Measurements from ENCODE around the gene NAP1L4.
"Not testable (repeated sequence)": the region's sequence is repeated elsewhere in the genome, so short reads cannot be mapped to it uniquely, and the experiment has no call there.

NAP1L4 gene

DNA sequence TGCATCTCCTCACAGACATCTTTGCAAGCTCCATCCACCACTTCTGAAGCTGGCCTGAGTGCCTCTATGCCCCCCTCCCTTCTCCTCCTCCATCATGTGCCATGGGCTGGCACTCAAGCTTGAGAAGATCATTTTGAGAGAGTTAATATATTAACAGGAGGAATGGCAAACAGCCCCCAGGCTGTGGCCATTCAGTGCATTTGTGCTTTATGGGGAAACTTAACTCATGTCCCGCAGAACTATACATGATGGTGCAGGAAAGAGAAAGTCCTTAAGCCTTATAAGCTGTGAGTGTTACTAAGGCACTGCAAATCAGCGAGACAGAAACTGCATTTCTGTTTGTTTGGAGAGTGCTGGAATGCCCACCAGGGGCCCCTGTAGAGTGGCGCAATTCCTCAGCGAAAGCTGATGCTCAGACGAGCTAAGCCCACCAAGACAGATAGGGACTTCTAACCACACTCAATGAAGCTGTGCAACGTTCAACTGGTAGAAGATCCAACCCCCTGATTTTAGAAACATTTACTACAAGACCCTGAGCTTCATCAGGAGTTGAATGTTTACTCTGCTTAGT, 36.1 kb downstream of the NAP1L4 start:
- DNase-seq = no peak

DNA sequence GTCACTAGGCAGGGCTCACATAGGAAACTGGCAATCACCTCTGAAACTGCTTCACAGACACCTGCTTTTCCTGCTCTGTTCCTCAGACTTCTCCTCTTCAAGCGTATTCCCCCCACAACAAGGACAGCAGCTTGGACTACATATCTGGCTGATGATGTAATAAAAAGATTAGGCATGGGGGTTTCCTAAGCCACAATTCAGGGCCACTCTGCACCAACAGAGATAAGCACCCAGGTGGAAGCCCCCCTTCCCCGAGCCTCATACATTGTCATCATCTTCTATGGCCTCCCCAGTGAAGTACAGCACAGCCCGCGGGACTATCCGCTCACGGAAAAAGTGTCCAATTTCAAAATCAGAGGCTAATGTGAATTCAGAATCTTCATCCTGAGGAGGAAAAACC, 37.9 kb downstream of the NAP1L4 start:
- DNase-seq = no peak

DNA sequence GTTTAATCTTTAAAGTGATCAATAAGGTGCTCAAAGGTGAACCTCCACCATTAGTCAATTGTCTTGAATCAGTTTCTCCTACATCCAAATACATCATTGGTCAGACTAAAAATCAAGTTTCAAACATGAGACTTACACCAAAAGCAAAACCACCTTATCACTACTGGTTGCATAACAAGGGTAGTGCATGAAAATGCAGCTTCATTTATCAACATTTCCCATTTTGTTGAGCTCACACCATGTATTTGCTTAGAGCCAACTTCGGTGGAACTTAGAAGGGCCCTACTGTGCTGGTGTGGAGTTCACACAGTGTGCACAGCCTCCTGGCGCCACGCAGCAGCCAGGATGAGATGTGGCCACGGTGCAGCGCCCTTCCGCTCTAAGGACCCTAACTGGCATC, 39.8 kb downstream of the NAP1L4 start:
- DNase-seq = no peak

DNA sequence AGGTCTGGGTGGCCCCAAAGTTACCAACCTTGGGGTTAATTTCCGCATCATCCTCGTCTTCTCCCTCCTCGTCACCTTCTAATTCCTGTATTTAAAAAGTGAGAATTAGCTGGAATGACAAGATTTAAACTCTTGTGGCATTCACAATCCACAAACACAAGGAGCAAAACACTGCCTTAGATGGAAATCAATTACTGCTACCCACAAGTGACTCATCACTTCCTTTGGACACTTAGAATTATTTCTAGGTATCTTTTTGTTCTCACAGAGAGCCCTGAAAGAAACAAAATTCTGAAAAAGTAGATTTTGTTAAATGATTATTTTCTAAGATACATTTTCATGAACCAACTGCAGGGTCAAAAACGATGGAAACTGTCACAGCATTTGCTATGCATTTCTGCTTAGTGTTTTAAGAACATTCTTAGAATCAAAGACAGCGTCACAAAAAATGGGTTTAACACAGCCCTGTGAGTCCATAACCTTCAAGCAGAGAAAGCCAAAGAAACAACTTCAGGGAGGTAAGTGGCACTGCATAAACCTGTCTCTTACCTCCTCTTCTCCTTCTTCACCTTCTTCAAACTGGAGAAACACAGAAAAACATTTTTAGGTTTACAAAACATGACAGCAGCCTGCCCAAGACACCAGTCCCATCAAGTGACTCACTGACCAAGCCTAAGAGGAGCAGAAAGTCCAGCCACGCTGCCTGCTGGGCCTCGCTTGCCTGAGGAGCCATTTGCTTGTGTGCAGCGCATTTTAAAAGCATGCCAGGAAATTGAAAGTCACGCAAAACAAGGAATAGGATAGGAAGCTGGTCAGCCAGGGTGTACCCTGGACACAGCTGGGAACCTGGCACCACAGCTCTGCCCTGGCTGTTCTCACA, 40.7 kb downstream of the NAP1L4 start:
- DNase-seq = no peak

DNA sequence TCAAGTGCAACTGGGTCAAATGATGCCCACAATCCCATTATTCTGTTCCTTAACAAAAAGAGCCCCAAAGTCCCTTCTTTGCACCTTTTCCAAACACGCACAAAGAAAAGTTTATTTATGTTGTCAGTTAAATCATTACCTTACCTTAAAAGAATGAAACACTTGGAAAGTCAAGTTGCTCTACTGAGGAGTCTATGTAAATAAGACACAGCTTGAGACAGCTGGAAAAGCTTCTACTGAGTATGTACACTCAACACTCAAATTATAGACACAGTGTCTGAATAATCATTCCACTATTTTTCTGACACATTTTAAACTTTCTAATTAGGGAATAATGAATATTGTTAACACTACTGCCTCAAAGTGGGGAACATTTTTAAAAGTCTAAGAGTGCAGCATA, 41.3 kb downstream of the NAP1L4 start:
- no peak for DNase-seq

DNA sequence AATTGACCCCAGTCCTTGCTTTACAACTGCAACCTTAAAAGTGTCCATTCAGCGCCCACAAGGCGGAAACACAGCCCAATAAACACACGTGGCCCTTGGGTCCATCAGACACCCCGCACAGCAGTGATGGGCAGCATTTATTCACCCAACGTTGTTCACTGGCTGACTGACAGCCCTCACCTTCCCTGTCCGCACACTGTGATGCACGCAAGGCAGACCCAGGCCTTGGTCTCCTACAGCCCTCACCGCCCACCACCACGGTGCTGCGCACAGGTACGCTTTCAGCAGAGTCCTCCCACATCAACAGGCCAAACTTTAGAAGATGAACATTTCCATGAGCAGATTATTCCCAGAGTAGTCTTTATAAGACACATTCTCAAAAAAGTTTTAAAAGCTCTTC, 42.2 kb downstream of the NAP1L4 start:
- no peak for DNase-seq

DNA sequence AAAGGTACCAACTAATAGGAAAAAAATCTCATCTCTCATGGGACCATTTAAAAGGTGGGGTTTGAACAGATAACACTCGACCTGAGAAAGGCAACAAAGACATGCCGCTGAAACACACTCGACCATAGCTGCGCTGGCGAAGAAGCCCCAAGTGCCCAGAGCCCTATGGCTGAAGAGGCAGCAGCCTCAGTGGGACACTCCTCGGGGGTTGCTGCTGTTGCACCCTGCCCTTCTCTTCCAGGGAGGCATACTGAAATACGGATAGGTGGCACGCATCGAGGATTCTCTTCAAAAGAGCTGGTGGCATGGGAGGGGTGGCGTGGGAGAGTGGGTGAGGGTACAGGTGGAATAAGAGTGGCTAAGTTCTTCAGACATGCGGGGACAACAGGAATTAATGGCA, 44.4 kb downstream of the NAP1L4 start:
- no peak for DNase-seq

DNA sequence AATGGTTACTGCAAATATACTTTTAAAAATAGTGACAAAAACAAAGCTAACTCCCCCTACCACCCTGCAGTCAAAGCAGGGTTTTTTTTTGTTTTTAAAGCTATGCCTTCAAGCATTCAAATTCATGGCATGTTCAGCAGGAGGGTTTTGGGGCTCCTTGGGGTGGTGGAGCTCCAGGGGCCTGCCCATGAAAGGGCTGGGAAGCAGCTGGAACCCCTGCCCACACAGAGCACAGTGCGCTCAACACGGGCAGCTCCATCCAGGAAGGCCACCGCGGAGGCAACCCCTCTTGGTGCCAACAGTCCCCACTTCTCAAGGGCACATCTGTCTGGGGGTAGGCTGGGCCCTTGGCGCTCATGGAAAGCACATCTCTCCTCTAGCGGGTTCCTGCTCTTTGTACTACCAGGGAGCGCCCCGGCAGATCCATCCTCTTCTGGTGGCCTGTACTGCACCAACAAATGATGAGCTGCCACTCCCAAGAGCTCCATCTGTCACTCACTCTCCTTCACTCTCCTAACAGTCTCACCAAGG, 46.3 kb downstream of the NAP1L4 start:
- DNase-seq = no peak

DNA sequence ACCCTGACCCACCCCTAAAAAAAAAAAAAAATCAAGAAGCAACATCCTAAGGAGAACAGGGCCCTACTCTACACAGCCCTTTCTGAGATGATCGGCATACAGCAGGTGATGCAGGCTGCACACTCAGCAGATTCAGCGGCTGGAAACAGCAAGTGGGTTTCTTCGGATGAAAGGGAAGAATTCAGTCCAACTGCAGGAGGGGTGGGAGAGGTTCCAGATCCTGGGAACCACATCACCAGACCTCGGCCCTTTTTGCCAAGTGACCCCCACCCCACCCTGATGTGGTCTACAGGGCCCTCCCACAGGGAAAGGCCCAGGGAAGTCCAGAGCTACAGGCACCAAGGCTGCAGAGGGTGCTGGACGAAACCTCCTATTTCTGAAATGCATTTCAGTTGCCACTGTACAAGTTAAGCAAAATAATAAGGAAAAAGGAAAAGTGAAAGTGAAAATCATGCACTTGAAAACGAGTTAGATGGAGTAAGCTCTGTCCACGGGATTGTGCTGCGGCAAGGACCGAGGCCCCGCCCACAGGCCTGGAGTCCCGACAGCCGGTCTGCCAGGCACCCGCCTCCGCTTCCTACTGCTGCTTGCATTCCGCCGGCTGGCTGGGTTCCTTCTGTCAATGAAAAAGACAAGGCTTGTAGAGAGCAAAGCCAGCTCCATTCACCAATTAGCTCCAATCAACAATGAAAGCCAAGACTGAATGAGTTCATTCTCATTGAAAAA, 46.9 kb downstream of the NAP1L4 start:
- DNase-seq = peak; percentile 93

DNA sequence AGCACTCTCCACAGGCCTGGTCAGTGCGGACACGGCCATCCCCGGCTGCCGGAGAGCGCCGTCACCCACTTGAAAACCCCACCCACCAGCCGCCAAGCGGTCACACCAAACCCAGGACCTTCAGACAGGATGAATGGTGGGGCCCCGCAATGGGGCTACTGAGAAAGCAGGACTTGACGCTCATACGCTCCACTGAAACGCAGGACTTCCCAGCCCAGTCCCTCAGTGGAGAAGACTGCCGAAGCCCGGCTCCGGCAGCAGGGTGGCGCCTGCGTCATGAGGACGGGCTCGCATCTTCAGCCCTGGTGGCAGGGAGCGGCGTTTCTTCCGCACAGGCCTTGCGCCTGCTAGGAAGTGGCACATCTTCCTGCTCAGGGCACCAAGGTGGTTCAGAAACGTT, 47.6 kb downstream of the NAP1L4 start:
- DNase-seq = peak; percentile 29

DNA sequence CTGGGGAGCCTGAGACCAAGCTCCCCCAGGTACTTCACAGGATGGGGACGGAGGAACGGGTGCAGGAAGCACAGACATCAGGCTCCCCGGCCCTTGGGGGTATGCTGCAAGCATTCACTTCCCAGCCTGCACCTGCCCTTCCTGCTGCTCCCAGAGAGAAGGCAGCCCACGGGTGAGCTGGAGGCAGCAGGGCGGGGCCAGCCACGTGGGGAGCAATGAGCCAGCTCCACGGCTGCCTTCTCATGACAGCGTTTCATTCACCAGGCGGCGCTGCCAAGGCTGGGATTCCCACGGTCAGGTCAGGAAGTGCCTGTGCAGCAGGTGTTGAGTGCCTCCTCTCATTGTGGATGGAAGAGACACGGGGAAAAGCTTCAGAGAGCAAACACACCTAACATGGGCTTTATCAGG, 48.4 kb downstream of the NAP1L4 start:
- DNase-seq = peak; percentile 34

DNA sequence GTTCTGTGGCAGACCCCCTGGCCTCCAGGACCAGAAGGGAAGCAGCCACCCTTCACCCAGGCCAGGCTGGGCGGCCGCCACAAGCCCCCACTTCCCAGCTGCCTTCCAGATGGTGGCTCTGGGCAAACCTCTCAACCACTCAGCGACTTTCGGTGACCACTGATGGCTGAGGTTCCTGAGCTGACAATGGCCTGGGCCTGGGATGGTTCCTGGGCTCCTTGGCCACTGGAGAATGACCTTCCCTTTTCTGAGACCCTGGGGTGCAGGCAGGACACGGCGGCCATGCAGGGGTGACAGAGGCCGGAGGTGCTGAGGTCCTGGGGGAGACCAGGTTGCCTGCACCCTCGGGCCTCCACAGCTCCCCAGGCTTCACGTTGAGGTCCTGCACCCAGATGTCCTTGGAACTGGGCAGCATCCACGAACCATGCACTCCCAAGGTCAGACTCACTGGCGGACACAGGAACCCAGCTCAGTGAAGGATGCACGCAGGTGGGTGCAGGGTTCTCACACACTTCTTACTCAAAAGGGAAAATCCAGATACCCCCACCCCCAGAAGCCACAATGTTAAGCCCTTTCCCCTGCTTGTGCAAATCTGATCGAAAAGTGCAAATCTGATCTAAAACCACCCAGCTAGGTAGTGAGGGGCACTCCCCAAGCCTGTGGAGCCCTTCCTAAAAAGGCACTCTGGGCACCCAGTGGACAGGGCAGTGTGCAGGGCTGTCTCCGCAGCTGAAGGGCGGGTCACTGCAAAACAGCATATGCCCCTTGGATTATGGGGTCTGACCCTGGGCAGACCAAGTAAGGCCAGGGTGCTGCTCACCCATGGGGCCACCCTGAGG, 49.0 kb downstream of the NAP1L4 start:
- DNase-seq = no peak

DNA sequence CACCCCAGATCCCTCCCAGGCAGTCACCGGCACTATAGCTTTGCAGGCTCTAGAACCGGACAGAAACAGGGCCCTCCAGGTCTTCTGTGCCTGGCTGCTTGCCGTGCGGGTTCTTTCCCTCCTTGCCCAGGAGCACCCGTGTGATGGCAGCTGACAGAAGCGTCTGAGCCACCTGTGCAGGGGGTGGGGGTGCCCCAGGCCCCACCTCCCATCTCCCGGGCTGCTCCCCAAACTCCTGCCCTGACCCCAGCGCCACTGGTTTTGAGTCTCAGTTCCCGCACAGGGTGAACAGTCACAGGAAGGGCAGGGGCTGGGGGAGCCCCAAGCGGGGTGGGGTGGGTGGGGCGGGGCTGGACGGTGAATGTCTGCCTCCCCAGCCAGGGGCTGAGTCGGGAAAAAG, 49.7 kb downstream of the NAP1L4 start:
- no peak for DNase-seq

DNA sequence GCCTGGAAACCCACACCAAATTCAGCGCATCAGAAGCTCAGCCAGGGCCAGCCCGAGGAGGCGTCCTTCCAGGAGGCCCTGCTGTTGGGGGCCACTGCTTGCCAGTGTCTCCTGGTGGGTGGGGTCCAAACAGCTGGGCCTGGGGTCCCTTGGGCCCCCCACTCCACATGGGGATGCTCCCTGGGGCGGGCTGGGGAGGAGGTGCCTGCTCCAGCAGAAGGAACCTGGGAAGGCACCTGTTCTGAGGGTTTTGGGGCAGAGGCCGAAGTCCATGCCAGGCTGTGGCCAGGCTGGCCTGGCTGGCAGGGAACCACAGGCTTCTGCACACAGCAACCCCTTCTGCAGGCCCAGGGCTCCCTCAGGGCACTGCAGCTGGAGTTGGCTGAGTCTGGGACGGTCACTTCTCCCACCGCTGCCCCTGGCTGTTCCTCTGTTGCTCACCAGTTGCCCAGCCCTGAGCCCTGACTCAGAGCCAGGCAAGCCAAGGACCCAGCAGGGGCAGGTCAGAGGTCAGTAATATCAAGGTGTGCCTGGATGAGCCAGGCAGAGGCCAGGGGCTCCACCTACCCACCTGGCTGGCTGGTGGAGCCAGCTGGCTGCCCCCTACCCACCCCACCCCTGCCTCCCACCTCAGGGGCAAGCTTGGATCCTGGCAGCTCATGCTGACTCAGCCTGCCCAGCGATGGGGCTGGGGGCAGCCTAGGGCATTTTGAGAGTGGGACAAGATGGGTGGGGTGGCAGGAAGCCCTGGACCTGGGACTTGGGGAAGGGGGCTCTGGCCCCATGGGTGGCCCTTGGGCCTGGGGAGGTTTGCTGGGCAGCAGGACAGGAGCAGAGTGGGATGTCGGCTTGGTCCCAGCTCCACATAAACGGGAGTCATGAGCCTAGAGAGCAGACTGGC, 51.0 kb downstream of the NAP1L4 start:
- DNase-seq = peak; percentile 34

DNA sequence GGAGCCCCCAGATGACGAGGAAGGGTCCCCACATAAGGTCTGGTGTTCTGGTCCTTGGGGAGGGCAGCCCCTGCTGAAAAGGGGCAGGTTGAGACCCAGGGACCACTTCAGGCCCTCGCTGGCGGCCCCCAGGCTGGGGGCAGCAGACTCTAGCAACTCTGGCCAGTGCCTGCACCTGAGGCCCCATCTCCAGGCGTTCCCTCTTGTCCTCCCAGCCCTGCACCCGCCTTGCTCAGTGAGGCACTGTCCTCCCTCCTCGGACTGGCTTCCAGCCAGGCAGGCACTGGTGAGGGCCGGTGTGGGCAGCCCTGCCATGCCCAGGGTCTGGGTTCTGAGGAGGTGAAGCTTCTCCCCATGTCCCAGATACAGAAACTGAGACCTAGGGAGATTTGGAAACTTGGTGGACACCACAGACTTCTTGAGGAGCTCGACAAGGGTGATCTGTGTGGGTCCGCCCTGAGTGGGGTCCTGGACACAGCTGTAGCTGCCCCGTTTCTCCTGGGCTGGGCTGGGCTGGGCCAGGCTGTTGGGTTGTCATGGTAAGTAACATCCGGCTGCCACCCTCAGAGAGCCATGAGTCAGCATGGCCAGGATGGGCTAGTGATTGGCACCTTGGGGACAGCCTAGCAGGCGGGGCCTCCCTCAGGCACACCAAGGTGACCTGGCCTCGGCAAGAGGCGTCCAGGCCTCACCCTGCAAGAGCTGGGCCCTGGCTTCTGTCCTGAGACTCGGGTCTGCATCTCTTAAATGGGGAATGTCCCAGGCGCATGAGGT, 51.8 kb downstream of the NAP1L4 start:
- DNase-seq = peak; percentile 28

DNA sequence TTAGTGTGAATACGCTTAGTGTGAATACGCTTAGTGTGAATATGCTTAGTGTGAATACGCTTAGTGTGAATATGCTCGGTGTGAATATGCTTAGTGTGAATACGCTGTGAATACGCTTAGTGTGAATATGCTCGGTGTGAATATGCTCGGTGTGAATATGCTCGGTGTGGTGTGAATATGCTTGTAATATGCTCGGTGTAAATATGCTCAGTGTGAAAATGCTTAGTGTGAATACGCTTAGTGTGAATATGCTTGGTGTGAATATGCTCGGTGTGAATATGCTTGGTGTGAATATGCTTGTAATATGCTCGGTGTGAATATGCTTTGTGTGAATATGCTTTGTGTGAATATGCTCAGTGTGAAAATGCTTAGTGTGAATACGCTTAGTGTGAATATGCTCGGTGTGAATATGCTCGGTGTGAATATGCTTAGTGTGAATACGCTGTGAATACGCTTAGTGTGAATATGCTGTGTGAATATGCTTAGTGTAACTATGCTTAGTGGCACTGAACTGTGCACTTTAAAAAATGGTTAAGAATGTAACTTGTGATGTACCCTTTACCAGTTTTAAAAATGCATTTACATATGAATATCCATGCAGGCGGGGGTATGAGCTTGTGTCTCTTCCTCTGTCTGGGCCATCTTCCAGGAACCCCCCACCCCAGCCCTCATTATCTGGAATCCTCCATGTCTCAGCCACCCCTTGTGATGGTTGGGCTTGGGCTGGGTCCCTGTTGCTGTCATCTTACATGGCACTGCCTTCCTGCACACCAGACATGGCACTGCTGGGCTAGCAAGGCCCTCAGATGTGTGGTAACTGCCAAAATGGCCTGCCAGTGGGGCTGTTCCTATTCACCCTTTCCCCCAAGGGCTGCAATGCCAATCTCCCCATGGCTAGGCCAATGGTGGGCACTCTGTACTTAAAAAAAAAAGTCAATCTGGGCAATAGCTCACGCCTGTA, 53.4 kb downstream of the NAP1L4 start:
- peak; percentile 13 for DNase-seq

DNA sequence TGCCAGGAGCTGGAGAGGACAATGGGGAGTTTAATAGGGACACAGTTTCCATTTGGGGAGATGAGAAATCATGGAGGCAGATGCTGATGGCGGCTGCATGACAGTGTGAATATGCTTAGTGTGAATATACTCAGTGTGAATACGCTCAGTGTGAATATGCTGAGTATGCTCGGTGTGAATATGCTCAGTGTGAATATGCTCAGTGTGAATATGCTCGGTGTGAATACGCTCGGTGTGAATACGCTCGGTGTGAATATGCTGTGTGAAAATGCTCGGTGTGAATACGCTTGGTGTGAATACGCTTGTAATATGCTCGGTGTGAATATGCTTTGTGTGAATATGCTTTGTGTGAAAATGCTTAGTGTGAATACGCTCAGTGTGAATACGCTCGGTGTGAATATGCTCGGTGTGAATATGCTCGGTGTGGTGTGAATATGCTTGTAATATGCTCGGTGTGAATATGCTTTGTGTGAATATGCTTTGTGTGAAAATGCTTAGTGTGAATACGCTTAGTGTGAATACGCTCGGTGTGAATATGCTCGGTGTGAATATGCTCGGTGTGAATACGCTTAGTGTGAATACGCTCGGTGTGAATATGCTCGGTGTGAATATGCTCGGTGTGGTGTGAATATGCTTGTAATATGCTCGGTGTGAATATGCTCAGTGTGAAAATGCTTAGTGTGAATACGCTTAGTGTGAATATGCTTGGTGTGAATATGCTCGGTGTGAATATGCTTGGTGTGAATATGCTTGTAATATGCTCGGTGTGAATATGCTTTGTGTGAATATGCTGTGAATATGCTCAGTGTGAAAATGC, 54.3 kb downstream of the NAP1L4 start:
- not testable (repeated sequence) for DNase-seq

DNA sequence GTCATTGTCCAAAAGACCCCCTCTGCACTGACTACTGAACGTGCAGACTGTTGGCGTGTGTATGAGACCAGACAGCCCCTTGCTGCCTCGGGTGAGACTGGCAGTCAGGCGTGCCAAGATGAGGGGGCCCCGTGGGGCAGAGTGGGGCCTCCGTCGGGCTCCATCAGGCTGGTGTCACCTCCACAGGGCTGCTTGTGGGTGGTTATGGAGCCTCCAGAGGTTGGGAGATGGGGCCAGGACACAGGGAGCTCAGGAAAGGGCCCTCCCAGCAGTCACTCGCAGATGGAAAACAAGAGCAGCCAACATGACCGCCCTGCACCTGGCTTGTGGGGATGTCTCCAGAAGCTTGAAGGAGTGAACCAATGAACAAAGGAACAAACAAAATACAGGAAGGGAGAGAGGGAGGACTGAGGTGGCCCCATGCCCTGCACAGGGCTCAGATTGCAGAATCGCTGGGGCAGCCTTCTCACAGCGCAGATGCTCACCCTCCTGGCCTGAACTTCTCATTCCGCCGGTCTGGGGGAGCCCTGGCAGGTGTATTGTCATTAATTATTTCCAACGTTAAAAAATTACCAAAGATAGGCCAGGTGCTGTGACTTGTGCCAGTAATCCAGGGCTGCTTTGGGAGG, 57.4 kb downstream of the NAP1L4 start:
- DNase-seq = peak; percentile 27
